Spleen (tissue), 11 donors: ENCODE data around the gene PLA2G2A. TPM values are rescaled to one million over a fixed set of nuclear protein-coding genes. Genes with fewer than 3 reads are reported as not detected.
"Not testable (repeated sequence)": the region's sequence is repeated elsewhere in the genome, so short reads cannot be mapped to it uniquely, and the experiment has no call there.

Source experiments
- DNase-seq: peaks from one replicate; pipeline ENCODE4 v3.0.0-alpha.2; 2020
- H3K27ac ChIP-seq, 8 donors: fragments of 200-600 bp; sonication (generic) in 7 of 8; 1 replicate in 4 of 8; 2 replicates in 4 of 8; pipeline versions ENCODE4 v1.5.0 to v1.8.0; 2016 to 2021; ENCODE audit warnings: inconsistent platforms in 4 of 8, mild to moderate bottlenecking in 4 of 8, moderate library complexity in 1 of 8
- H3K27me3 ChIP-seq, 7 donors: fragments of 200-600 bp; sonication (generic) in 6 of 7; replicated peaks in 1 of 7; 1 replicate in 4 of 7; 2 replicates in 3 of 7; pipeline versions ENCODE4 v1.5.0 to v1.8.0; 2016 to 2021; ENCODE audit warnings: inconsistent platforms in 3 of 7, mild to moderate bottlenecking in 1 of 7
- H3K36me3 ChIP-seq, 6 donors: fragments of 200-600 bp; sonication (generic) in 5 of 6; 1 replicate in 4 of 6; 2 replicates in 2 of 6; pipeline versions ENCODE4 v1.5.0 to v1.8.0; 2016 to 2021; ENCODE audit warnings: inconsistent platforms in 2 of 6
- H3K4me1 ChIP-seq, 6 donors: fragments of 200-600 bp; sonication (generic) in 5 of 6; 1 replicate in 3 of 6; 2 replicates in 3 of 6; pipeline versions ENCODE4 v1.5.0 to v1.8.0; 2016 to 2021; ENCODE audit warnings: inconsistent platforms in 3 of 6
- H3K4me3 ChIP-seq, 8 donors: fragments of 200-600 bp; sonication (generic) in 7 of 8; 1 replicate in 4 of 8; 2 replicates in 4 of 8; pipeline versions ENCODE4 v1.5.0 to v1.8.0; 2016 to 2021; ENCODE audit warnings: inconsistent platforms in 4 of 8, mild to moderate bottlenecking in 4 of 8, moderate library complexity in 2 of 8
- H3K9me3 ChIP-seq, 8 donors: fragments of 200-600 bp; sonication (generic) in 7 of 8; 1 replicate in 4 of 8; 2 replicates in 4 of 8; pipeline versions ENCODE4 v1.5.0 to v1.8.0; 2016 to 2021; ENCODE audit warnings: inconsistent platforms in 4 of 8
- CTCF ChIP-seq, 11 experiments: fragments of 200-600 bp in 7 of 11; fragments of 450-650 bp in 4 of 11; sonication (generic) in 4 of 11; IDR thresholded peaks in 8 of 11; conservative IDR thresholded peaks in 3 of 11; 1 replicate in 7 of 11; 2 replicates in 4 of 11; pipeline versions ENCODE4 v1.4.0 to v1.8.0; 2016 to 2021; ENCODE audit warnings: antibody characterized with exemption in 11 of 11, inconsistent platforms in 4 of 11, mild to moderate bottlenecking in 1 of 11
- POLR2A ChIP-seq, 3 donors: fragments of 450-650 bp; IDR thresholded peaks; one replicate each; pipeline ENCODE4 v1.5.1; 2017; ENCODE audit warnings: antibody characterized with exemption in 3 of 3, mild to moderate bottlenecking in 1 of 3
- POLR2AphosphoS5 ChIP-seq, 3 donors: sonication (generic); formaldehyde crosslinking; IDR thresholded peaks; one replicate each; pipeline ENCODE4 v1.5.1; 2017; ENCODE audit warnings: antibody characterized with exemption in 3 of 3
- WGBS, 5 donors: extraction: QIAGEN DNeasy Blood & Tissue Kit in 3 of 5; methylation state at CpG; one replicate each; pipeline versions ENCODE4 v1.1.5 to v1.1.7; 2013 to 2018; 5-methylcytosine and 5-hydroxymethylcytosine counted together
- intact Hi-C: fragments of 100-400 bp; cut with DNase I; formaldehyde crosslinking; loops from one replicate; pipeline ENCODE4 v1.15.0; 2023; ENCODE audit warnings: low total_unique reads
- polyA plus RNA-seq, 3 donors: library from polyadenylated mRNA; stranded (reverse); fragments of 200-250 nt; gene quantifications; one replicate each; pipeline ENCODE4 v1.2.1, GENCODE V29; 2013
- total RNA-seq, 7 donors: library from RNA; depleted of rRNA in 3 of 7; stranded (reverse); fragments of >200 nt in 3 of 7; fragmentation: NEBNext Ultra II Directional in 4 of 7; extraction: Animal tissue kit (Norgen Biotek cat#: 25700) in 4 of 7; gene quantifications; one replicate each; pipeline versions ENCODE4 v1.1.0 to v1.2.1, GENCODE V29; 2016 to 2021
- donor health status: healthy with polysubstance abuse.
- donor health status: DM: no; HTN: no; CAD: no; lungs with moderate emphysema.
- donor health status: DM: no; HTN: no; CAD: no.
- donor health status: Bipolar disorder and iron deficiency.
- donor health status: healthy.
- donor health status: DM: no; HTN: no; CAD: no.
- donor health status: DM: yes; HTN: yes; CAD: no.

PLA2G2A gene
- total and polyA plus RNA-seq, 10 donors = 0.26 to 17.8 (median 1.9) TPM; not detected in 5

GRCh38 chr1:20014153-20014552, 34.7 kb upstream of the PLA2G2A start:
- Histone ChIP-seq H3K36me3 (no peaks in the 10 kb centered on the region), H3K27ac (no peak overlapping the region), H3K4me1 (no peaks in the 10 kb centered on the region), H3K4me3 (no peak overlapping the region), H3K9me3 (peaks cover 5 to 48% (median 41%) of the 10 kb centered on the region in 8 donors), H3K27me3 (peaks cover 0 to 9% (median 0%) of the 10 kb centered on the region in 7 donors)
- intact Hi-C loops = no loop called here
- TF ChIP-seq POLR2A (IDR thresholded peaks at IDR 0.05) (no peak), CTCF (IDR thresholded peaks at IDR 0.05 in 8 of 11, conservative IDR thresholded peaks at IDR 0.05 in 3 of 11) (no peak), POLR2AphosphoS5 (IDR thresholded peaks at IDR 0.05) (no peak)
- 74 to 91% (median 86%) methylated on average over 2 of the region's 2 CpGs for WGBS, 5 donors
- DNase-seq = no peak

GRCh38 chr1:20010016-20010415, 30.6 kb upstream of the PLA2G2A start:
- DNase-seq = no peak
- Histone ChIP-seq H3K27me3 (peaks cover 0 to 5% (median 0%) of the 10 kb centered on the region in 7 donors), H3K4me3 (no peak overlapping the region), H3K9me3 (peaks cover 0 to 13% (median 7%) of the 10 kb centered on the region in 8 donors), H3K36me3 (no peaks in the 10 kb centered on the region), H3K27ac (no peak overlapping the region), H3K4me1 (no peaks in the 10 kb centered on the region)
- WGBS, 5 donors = 64 to 87% (median 83%) methylated on average over 1 of the region's 1 CpG
- TF ChIP-seq POLR2AphosphoS5 (IDR thresholded peaks at IDR 0.05) (no peak), POLR2A (IDR thresholded peaks at IDR 0.05) (no peak), CTCF (IDR thresholded peaks at IDR 0.05 in 8 of 11, conservative IDR thresholded peaks at IDR 0.05 in 3 of 11) (no peak)
- intact Hi-C loops = no loop called here

GRCh38 chr1:20009212-20009611, 29.8 kb upstream of the PLA2G2A start:
- Histone ChIP-seq H3K9me3 (peaks cover 0 to 6% (median 4%) of the 10 kb centered on the region in 8 donors), H3K27ac (no peak overlapping the region), H3K4me3 (no peak overlapping the region), H3K27me3 (peaks cover 0 to 5% (median 0%) of the 10 kb centered on the region in 7 donors), H3K4me1 (no peaks in the 10 kb centered on the region), H3K36me3 (no peaks in the 10 kb centered on the region)
- DNase-seq = no peak
- TF ChIP-seq CTCF (IDR thresholded peaks at IDR 0.05 in 8 of 11, conservative IDR thresholded peaks at IDR 0.05 in 3 of 11) (no peak), POLR2A (IDR thresholded peaks at IDR 0.05) (no peak), POLR2AphosphoS5 (IDR thresholded peaks at IDR 0.05) (no peak)
- intact Hi-C loops = no loop called here
- 47 to 90% (median 79%) methylated on average over 1 of the region's 1 CpG for WGBS, 5 donors

DNA sequence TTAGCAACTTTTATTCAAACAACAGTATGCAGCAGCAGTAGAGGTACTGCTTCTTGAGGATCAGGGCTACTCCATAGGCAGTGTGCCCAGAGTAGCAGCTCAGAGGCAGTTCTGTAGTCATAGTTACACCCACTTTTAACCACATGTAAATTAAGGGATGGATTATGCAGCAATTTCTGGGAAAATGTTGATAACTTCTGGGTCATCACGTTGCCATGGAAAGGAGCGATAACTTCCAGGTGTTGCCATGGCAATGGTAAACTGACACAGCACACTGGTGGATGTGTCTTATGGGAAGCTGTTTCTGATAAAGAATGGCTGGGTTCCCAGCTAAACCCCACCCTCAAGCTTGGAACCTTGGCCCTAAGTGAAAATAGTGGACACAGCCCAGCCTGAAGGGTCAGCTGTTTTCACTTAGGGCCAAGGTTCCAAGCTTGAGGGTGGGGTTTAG, 29.0 kb upstream of the PLA2G2A start:
- 57 to 82% (median 73%) methylated on average over 2 of the region's 2 CpGs for WGBS, 5 donors
- Histone ChIP-seq H3K4me3 (no peak overlapping the region), H3K9me3 (peaks cover 0 to 3% (median 0%) of the 10 kb centered on the region in 8 donors), H3K4me1 (no peaks in the 10 kb centered on the region), H3K27ac (no peak overlapping the region), H3K36me3 (no peaks in the 10 kb centered on the region), H3K27me3 (peaks cover 0 to 5% (median 0%) of the 10 kb centered on the region in 7 donors)
- intact Hi-C loops = no loop called here
- TF ChIP-seq POLR2A (IDR thresholded peaks at IDR 0.05) (no peak), CTCF (IDR thresholded peaks at IDR 0.05 in 8 of 11, conservative IDR thresholded peaks at IDR 0.05 in 3 of 11) (no peak), POLR2AphosphoS5 (IDR thresholded peaks at IDR 0.05) (no peak)
- DNase-seq = no peak

GRCh38 chr1:19998823-19999222, 19.4 kb upstream of the PLA2G2A start:
- DNase-seq, intact Hi-C loops, H3K36me3 ChIP-seq, H3K4me1 ChIP-seq, H3K4me3 ChIP-seq, H3K27ac ChIP-seq: not testable (repeated sequence)
- Histone ChIP-seq H3K27me3 (peaks cover 0 to 41% (median 0%) of the 10 kb centered on the region in 7 donors), H3K9me3 (peaks cover 0 to 16% (median 4%) of the 10 kb centered on the region in 8 donors)
- 63 to 73% (median 69%) methylated on average over 3 of the region's 3 CpGs for WGBS, 5 donors
